ENCODE data around the gene KHNYN.

DNA sequence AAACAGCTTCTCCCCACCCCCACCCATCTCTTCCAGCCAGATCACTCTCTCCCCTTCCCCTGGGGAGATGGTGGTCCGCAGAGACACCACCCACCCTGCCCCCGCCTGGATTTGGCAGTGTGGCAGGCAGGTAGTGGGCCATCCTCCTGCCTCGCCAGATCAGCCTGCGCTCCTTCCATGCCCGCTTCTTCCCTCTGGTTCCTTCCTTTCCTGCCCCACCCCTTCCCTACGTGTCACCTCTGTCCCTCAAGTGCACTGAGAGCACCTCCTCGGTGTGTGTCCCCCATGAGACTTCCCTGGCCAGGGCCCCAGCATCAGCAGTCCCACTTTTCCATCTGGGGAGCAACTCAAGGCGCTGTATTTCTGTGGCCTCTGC is 30.3 kb upstream of the KHNYN start:
- TF ChIP-seq EZH2 (IDR thresholded peaks at IDR 0.05; ENCODE audit: insufficient read depth, poor library complexity, severe bottlenecking) (no peak), EZH2phosphoT487 (IDR thresholded peaks at IDR 0.05; ENCODE audit: insufficient read depth, low read depth) (no peak)

All from GM23248 (cell line).